Kidney (tissue), 14 donors: ENCODE data around the gene DLD. TPM values are rescaled to one million over a fixed set of nuclear protein-coding genes. Genes with fewer than 3 reads are reported as not detected.

Experiments
- DNase-seq, 5 donors: peaks; one replicate each; pipeline ENCODE4 v3.0.0-alpha.2; 2013 to 2020
- FAIRE-seq: peaks from 2 replicates; lab custom pipeline; 2012; peaks lifted over from hg19 to GRCh38; lab: Jason Lieb, UNC
- H3K27ac ChIP-seq, 2 donors: one replicate each; pipeline ENCODE4 v1.7.0; 2013; ENCODE audit warnings: low read depth in 2 of 2, low read length in 2 of 2, inconsistent platforms in 1 of 2
- H3K27me3 ChIP-seq: one replicate; pipeline ENCODE4 v1.7.1; 2013; ENCODE audit warnings: low read length, inconsistent platforms; ENCODE audit not compliant: control insufficient read depth, insufficient read depth
- H3K36me3 ChIP-seq, 3 donors: one replicate each; pipeline versions ENCODE4 v1.7.0 to v1.7.1; 2013; ENCODE audit warnings: low read length in 3 of 3, control low read depth in 1 of 3, inconsistent platforms in 1 of 3; ENCODE audit not compliant: insufficient read depth in 3 of 3, control insufficient read depth in 2 of 3
- H3K4me1 ChIP-seq, 3 donors: one replicate each; pipeline versions ENCODE4 v1.7.0 to v1.7.1; 2013; ENCODE audit warnings: low read length in 3 of 3, inconsistent platforms in 1 of 3, low read depth in 1 of 3; ENCODE audit not compliant: control insufficient read depth in 2 of 3, insufficient read depth in 2 of 3
- H3K4me3 ChIP-seq, 3 donors: one replicate each; pipeline versions ENCODE4 v1.7.0 to v1.8.1; 2013; ENCODE audit warnings: low read length in 3 of 3, control low read depth in 1 of 3, inconsistent platforms in 1 of 3
- H3K9ac ChIP-seq, 3 donors: one replicate each; pipeline versions ENCODE4 v1.7.0 to v1.7.1; 2013; ENCODE audit warnings: low read length in 3 of 3, control low read depth in 1 of 3, inconsistent platforms in 1 of 3
- H3K9me3 ChIP-seq, 3 donors: one replicate each; pipeline versions ENCODE4 v1.7.0 to v1.7.1; 2013; ENCODE audit warnings: low read length in 3 of 3, control low read depth in 1 of 3, inconsistent platforms in 1 of 3; ENCODE audit not compliant: control insufficient read depth in 2 of 3, insufficient read depth in 1 of 3
- CTCF ChIP-seq: IDR thresholded peaks from 3 replicates; pipeline ENCODE4 v1.5.1; 2012; ENCODE audit warnings: mild to moderate bottlenecking, moderate library complexity, borderline replicate concordance; ENCODE audit not compliant: insufficient read depth; ENCODE audit errors: extremely low read depth
- intact Hi-C: fragments of 100-400 bp; cut with DNase I; formaldehyde crosslinking; loops from one replicate; pipeline ENCODE4 v1.11.1; 2022
- polyA plus RNA-seq: library from polyadenylated mRNA; stranded (reverse); fragments of 350-450 nt; fragmentation: Illumina TruSeq; extraction: RNeasy Lipid Tissue Mini Kit (QIAGEN cat#74804); gene quantifications from one replicate; pipeline ENCODE4 v1.2.3, GENCODE V29; 2014; ENCODE audit warnings: low read depth, low replicate concordance; ENCODE audit not compliant: insufficient read depth
- total RNA-seq: library from RNA; stranded (reverse); fragmentation: NEBNext Ultra II Directional; extraction: Animal tissue kit (Norgen Biotek cat#: 25700); gene quantifications from one replicate; pipeline ENCODE4 v1.2.1, GENCODE V29; 2021
- donor health status: control.
- donor health status: control.
- donor health status: control.
- donor health status: control.
- donor health status: control.
- donor health status: DM: yes; HTN: yes; CAD: no.
- donor health status: Normal renal cell carcinoma (clear cell type).

The DLD gene
- total and polyA plus RNA-seq, 2 donors from 2014 or later = 78.6 to 153 TPM

GRCh38 chr7:107902381-107902780, 11.4 kb downstream of the DLD start:
- H3K27ac ChIP-seq = no peak overlapping the region
- no peaks in the 10 kb centered on the region for H3K27me3 ChIP-seq
- H3K36me3 ChIP-seq = peaks cover 6 to 37% (median 29%) of the 10 kb centered on the region in 3 donors
- no peak overlapping the region for H3K4me3 ChIP-seq
- FAIRE-seq (no peak), DNase-seq (no peak)
- TF ChIP-seq CTCF = no peak
- H3K9me3 ChIP-seq = no peaks in the 10 kb centered on the region
- intact Hi-C loops = no loop called here
- no peak overlapping the region for H3K9ac ChIP-seq
- no peaks in the 10 kb centered on the region for H3K4me1 ChIP-seq

- no peaks in the 10 kb centered on the region for H3K4me1 ChIP-seq
- intact Hi-C loops = no loop called here
- no peaks in the 10 kb centered on the region for H3K27me3 ChIP-seq
- H3K9ac ChIP-seq = no peak overlapping the region
- peaks cover 6 to 71% (median 51%) of the 10 kb centered on the region in 3 donors for H3K36me3 ChIP-seq
- no peak for DNase-seq
- H3K27ac ChIP-seq = no peak overlapping the region
- no peaks in the 10 kb centered on the region for H3K9me3 ChIP-seq
- TF ChIP-seq CTCF = no peak
- FAIRE-seq = no peak
- H3K4me3 ChIP-seq = no peak overlapping the region
These were observed 16.8 kb downstream of the DLD start for GRCh38 chr7:107907790-107908189.

- Histone ChIP-seq H3K4me1 (no peaks in the 10 kb centered on the region), H3K9me3 (no peaks in the 10 kb centered on the region), H3K9ac (no peak overlapping the region), H3K27ac (no peak overlapping the region), H3K36me3 (peaks cover 6 to 59% (median 40%) of the 10 kb centered on the region in 3 donors), H3K4me3 (no peak overlapping the region), H3K27me3 (no peaks in the 10 kb centered on the region)
- intact Hi-C loops = no loop called here
- no peak for TF ChIP-seq CTCF
- FAIRE-seq = no peak
- no peak for DNase-seq
These were observed 18.5 kb downstream of the DLD start for GRCh38 chr7:107909445-107909844.

- DNase-seq = no peak
- Histone ChIP-seq H3K27ac (no peak overlapping the region), H3K9me3 (no peaks in the 10 kb centered on the region), H3K27me3 (no peaks in the 10 kb centered on the region), H3K4me3 (no peak overlapping the region), H3K4me1 (no peaks in the 10 kb centered on the region), H3K36me3 (peaks cover 3 to 42% (median 27%) of the 10 kb centered on the region in 3 donors), H3K9ac (no peak overlapping the region)
- FAIRE-seq = no peak
- intact Hi-C loops = no loop called here
- TF ChIP-seq CTCF = no peak
These were observed 21.0 kb downstream of the DLD start for GRCh38 chr7:107911981-107912380.
